Naive thymus-derived CD4-positive, alpha-beta T cell (primary cell): ENCODE data around the gene ADGRL3. TPM values are rescaled to one million over a fixed set of nuclear protein-coding genes. Genes with fewer than 3 reads are reported as not detected.
A peak's percentile ranks its signal among the peaks of the same experiment; 100 is the strongest.

ENCODE experiments used
- ATAC-seq: fragments of 150-1000 bp; cut with Tn5 transposase; 2 replicates; pipeline ENCODE4 v1.10.0; 2021; ENCODE audit warnings: mild to moderate bottlenecking, moderate library complexity
- CTCF ChIA-PET: fragments of 350-600 bp; sonication (Branson Sonifier 250); formaldehyde crosslinking; loops from one replicate; lab custom pipeline; 2021; ENCODE audit warnings: antibody characterized with exemption; lab: Charles Lee
- POLR2A ChIA-PET: fragments of 350-600 bp; sonication (Branson Sonifier 250); formaldehyde crosslinking; loops from one replicate; lab custom pipeline; 2021; ENCODE audit warnings: antibody characterized with exemption, inconsistent platforms; lab: Charles Lee
- DNase-seq, 9 donors: peaks; one replicate each; pipeline versions ENCODE4 v3.0.0 to v3.0.0-alpha.2; 2020 to 2022; ENCODE audit warnings: mixed read lengths in 1 of 9
- H3K27ac ChIP-seq: one replicate; pipeline ENCODE4 v1.7.0; 2013; ENCODE audit warnings: mild to moderate bottlenecking, low read depth, low read length, moderate library complexity
- H3K27me3 ChIP-seq, 2 donors: one replicate each; pipeline ENCODE4 v1.7.0; 2013; ENCODE audit warnings: low read length in 2 of 2, mild to moderate bottlenecking in 2 of 2, moderate library complexity in 2 of 2; ENCODE audit not compliant: control insufficient read depth in 2 of 2, insufficient read depth in 2 of 2
- H3K36me3 ChIP-seq, 3 experiments: 1 replicate in 2 of 3; 2 replicates in 1 of 3; pipeline ENCODE4 v1.7.0; 2013; ENCODE audit warnings: low read length in 3 of 3, mild to moderate bottlenecking in 3 of 3, moderate library complexity in 1 of 3; ENCODE audit not compliant: insufficient read depth in 3 of 3, control insufficient read depth in 2 of 3
- H3K4me1 ChIP-seq, 2 donors: one replicate each; pipeline ENCODE4 v1.7.0; 2013; ENCODE audit warnings: low read length in 2 of 2, mild to moderate bottlenecking in 2 of 2, moderate library complexity in 1 of 2; ENCODE audit not compliant: control insufficient read depth in 2 of 2, insufficient read depth in 2 of 2
- H3K4me3 ChIP-seq: 2 replicates; pipeline ENCODE4 v1.7.0; 2013; ENCODE audit warnings: mild to moderate bottlenecking, low read length
- H3K9me3 ChIP-seq, 3 experiments: 1 replicate in 2 of 3; 2 replicates in 1 of 3; pipeline ENCODE4 v1.7.0; 2013; ENCODE audit warnings: low read length in 3 of 3; ENCODE audit not compliant: control insufficient read depth in 2 of 3
- H3K27ac Mint-ChIP-seq, 9 donors: one replicate each; pipeline ENCODE4 v1.8.0; 2020 to 2022; ENCODE audit warnings: mixed read lengths in 9 of 9, mild to moderate bottlenecking in 8 of 9, moderate library complexity in 5 of 9, inconsistent platforms in 2 of 9
- H3K27me3 Mint-ChIP-seq, 5 donors: one replicate each; pipeline ENCODE4 v1.8.0; 2021 to 2022; ENCODE audit warnings: mixed read lengths in 5 of 5, mild to moderate bottlenecking in 1 of 5
- H3K36me3 Mint-ChIP-seq, 5 donors: one replicate each; pipeline ENCODE4 v1.8.0; 2020 to 2022; ENCODE audit warnings: mixed read lengths in 5 of 5, mild to moderate bottlenecking in 3 of 5, inconsistent platforms in 1 of 5
- H3K4me1 Mint-ChIP-seq, 7 donors: one replicate each; pipeline ENCODE4 v1.8.0; 2020 to 2022; ENCODE audit warnings: mixed read lengths in 7 of 7, mild to moderate bottlenecking in 3 of 7, inconsistent platforms in 1 of 7
- H3K4me3 Mint-ChIP-seq, 10 donors: one replicate each; pipeline ENCODE4 v1.8.0; 2020 to 2022; ENCODE audit warnings: mild to moderate bottlenecking in 10 of 10, mixed read lengths in 10 of 10, moderate library complexity in 6 of 10, inconsistent platforms in 2 of 10
- H3K9me3 Mint-ChIP-seq, 11 donors: one replicate each; pipeline ENCODE4 v1.8.0; 2020 to 2022; ENCODE audit warnings: mixed read lengths in 11 of 11, mild to moderate bottlenecking in 4 of 11, inconsistent platforms in 1 of 11, moderate library complexity in 1 of 11
- intact Hi-C, 2 donors: fragments of 100-400 bp; cut with micrococcal nuclease; formaldehyde crosslinking; loops; one replicate each; pipeline ENCODE4 v1.15.1; 2023
- polyA plus RNA-seq, 2 donors: library from polyadenylated mRNA; unstranded; fragments of 300-500 nt; fragmentation: Illumina TruSeq; gene quantifications; one replicate each; pipeline ENCODE4 v1.2.3, GENCODE V29; 2021
- total RNA-seq, 6 experiments: library from RNA in 5 of 6; stranded (reverse) in 5 of 6; gene quantifications; 1 replicate in 5 of 6; 2 replicates in 1 of 6; pipeline ENCODE4 v1.2.3 and lab custom pipeline; 2021 to 2026

ADGRL3 gene
- total and polyA plus RNA-seq, 7 experiments from 2014 or later: not detected

DNA sequence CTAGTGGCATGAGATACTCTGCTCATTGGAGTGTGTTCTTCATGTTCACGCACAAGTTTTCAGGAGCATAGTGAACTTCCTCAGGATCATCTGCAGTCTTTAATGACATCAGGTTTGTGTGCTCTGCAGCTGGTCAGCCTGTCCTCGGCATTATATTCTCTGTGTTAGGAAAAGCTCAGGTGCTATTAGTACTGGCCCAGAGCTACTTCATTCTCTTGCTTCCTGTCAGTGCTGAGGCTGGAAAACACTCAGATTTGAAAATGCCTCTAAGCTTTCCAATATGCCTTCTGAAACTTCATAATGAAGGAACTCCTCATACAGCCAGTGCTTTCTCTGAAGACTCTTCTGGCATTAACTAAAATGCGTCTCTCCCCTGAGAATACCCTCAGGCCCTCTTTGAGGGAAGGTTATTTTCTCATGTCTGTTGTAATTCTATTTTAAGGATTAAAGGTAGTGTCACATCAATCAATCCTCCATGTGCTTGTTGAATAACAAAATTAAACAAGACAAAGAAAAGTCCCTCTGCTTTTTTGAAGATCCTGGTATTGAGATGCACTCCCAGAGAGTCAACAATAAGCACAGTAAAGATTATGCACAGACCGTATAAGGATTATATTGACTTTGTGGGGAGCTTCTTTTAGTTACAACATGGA, 666.4 kb downstream of the ADGRL3 start:
- no peaks in the 10 kb centered on the region for H3K4me1 ChIP-seq
- intact Hi-C loops: no loop called here
- Mint-ChIP-seq H3K4me3 (no peak overlapping the region), H3K27ac (no peak overlapping the region), H3K27me3 (no peaks in the 10 kb centered on the region), H3K4me1 (no peaks in the 10 kb centered on the region), H3K9me3 (peaks cover 0 to 20% (median 2%) of the 10 kb centered on the region in 11 donors), H3K36me3 (no peaks in the 10 kb centered on the region)
- DNase-seq (no peak), ATAC-seq (no peak)
- CTCF ChIA-PET: interaction anchor here (0.7 kb wide), 1 partner anchor 1703 kb away, joined by 3 read pairs; no protein-coding TSS in a partner anchor
- H3K36me3 ChIP-seq: no peaks in the 10 kb centered on the region
- no peaks in the 10 kb centered on the region for H3K9me3 ChIP-seq
- no peak overlapping the region for H3K27ac ChIP-seq
- no peak overlapping the region for H3K4me3 ChIP-seq
- POLR2A ChIA-PET: no interaction called here
- no peaks in the 10 kb centered on the region for H3K27me3 ChIP-seq

DNA sequence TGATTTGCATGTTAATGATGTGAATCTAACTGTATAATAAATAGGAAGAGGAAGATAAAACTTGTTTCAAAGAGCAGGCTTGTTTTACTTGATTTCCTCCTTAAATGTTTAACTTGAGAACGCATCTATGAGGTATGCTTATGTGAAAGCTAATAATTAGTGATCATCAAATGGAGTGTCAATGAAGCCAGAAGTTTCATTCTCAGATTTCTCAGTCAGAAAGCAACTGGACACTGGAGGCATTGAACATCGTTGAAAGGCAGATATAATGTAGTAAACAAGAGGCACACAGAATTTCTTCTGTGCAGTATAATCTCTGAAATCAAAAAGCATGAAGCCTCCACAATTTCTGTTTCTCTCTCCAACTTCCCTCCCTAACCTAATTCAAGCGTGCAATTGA, 672.9 kb downstream of the ADGRL3 start:
- Mint-ChIP-seq H3K36me3 (no peaks in the 10 kb centered on the region), H3K4me1 (peaks cover 0 to 3% (median 0%) of the 10 kb centered on the region in 7 donors), H3K27me3 (no peaks in the 10 kb centered on the region), H3K27ac (no peak overlapping the region), H3K9me3 (peaks cover 1 to 26% (median 8%) of the 10 kb centered on the region in 11 donors), H3K4me3 (no peak overlapping the region)
- no peak for ATAC-seq
- ChIA-PET CTCF (no interaction called here), POLR2A (no interaction called here)
- no peaks in the 10 kb centered on the region for H3K36me3 ChIP-seq
- no peak for DNase-seq
- H3K4me3 ChIP-seq: no peak overlapping the region
- H3K4me1 ChIP-seq: no peaks in the 10 kb centered on the region
- H3K27ac ChIP-seq: no peak overlapping the region
- H3K9me3 ChIP-seq: no peaks in the 10 kb centered on the region
- no peaks in the 10 kb centered on the region for H3K27me3 ChIP-seq
- intact Hi-C loops: loop anchor here in 1 of 2 donors (10.0 kb wide), 1 partner anchor 62 kb away; no protein-coding TSS in a partner anchor

DNA sequence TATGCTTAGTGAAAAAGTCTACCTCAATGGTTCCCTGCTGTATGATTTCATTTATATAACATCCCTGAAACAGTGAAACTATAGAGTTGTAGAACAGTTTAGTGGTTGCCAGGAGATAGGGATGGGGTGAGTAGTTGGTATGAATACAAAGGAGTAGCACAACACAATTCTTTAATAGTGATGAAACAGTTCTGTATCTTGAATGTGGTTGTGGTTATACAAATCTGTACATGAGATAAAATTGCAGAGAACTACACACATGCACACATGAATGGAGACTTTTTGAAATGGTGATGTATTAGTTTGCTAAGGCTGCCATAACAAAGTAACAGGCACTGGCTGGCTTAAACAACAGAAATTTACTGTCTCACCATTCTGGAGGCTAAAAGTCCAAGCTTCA, 677.1 kb downstream of the ADGRL3 start:
- ATAC-seq (no peak), DNase-seq (no peak)
- peaks cover 1 to 17% (median 9%) of the 10 kb centered on the region in 11 donors for H3K9me3 Mint-ChIP-seq
- intact Hi-C loops: loop anchor here in 1 of 2 donors (10.0 kb wide), 1 partner anchor 58 kb away; no protein-coding TSS in a partner anchor
- POLR2A ChIA-PET: no interaction called here
- no peaks in the 10 kb centered on the region for H3K4me1 ChIP-seq
- H3K9me3 ChIP-seq: no peaks in the 10 kb centered on the region
- H3K27me3 ChIP-seq: no peaks in the 10 kb centered on the region
- H3K36me3 ChIP-seq: no peaks in the 10 kb centered on the region
- H3K27ac ChIP-seq: no peak overlapping the region
- H3K27me3 Mint-ChIP-seq: no peaks in the 10 kb centered on the region
- CTCF ChIA-PET: no interaction called here
- no peak overlapping the region for H3K4me3 ChIP-seq
- H3K27ac Mint-ChIP-seq: no peak overlapping the region
- H3K4me3 Mint-ChIP-seq: no peak overlapping the region
- H3K4me1 Mint-ChIP-seq: peaks cover 0 to 3% (median 0%) of the 10 kb centered on the region in 7 donors
- no peaks in the 10 kb centered on the region for H3K36me3 Mint-ChIP-seq

DNA sequence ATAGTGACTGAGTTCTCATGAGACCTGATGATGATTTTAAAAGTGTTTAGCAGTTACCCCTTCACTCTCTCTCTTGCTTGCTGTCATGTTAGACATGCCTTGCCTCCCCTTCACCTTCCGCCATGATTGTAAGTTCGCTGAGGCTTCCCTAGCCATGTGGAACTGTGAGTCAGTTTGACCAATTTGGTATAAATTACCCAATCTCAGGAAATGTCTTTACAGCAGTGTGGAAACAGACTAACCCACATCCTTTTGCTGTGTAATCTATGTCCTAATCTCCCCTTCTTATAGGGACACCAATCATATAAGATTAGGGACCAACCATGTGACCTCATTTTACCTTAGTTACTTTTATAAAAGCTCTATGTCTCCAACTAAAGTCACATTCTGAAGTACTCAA, 677.8 kb downstream of the ADGRL3 start:
- H3K27me3 ChIP-seq: no peaks in the 10 kb centered on the region
- no peaks in the 10 kb centered on the region for H3K9me3 ChIP-seq
- Mint-ChIP-seq H3K4me3 (no peak overlapping the region), H3K27ac (no peak overlapping the region), H3K36me3 (no peaks in the 10 kb centered on the region), H3K27me3 (no peaks in the 10 kb centered on the region), H3K4me1 (peaks cover 0 to 3% (median 0%) of the 10 kb centered on the region in 7 donors), H3K9me3 (peaks cover 4 to 24% (median 9%) of the 10 kb centered on the region in 11 donors)
- H3K4me3 ChIP-seq: no peak overlapping the region
- ChIA-PET POLR2A (no interaction called here), CTCF (interaction anchor here (0.6 kb wide), 1 partner anchor 53 kb away, joined by 3 read pairs; no protein-coding TSS in a partner anchor)
- no peaks in the 10 kb centered on the region for H3K4me1 ChIP-seq
- no peaks in the 10 kb centered on the region for H3K36me3 ChIP-seq
- H3K27ac ChIP-seq: no peak overlapping the region
- intact Hi-C loops: loop anchor here in 1 of 2 donors (10.0 kb wide), 1 partner anchor 57 kb away; no protein-coding TSS in a partner anchor
- DNase-seq: no peak
- ATAC-seq: peak; percentile 20

DNA sequence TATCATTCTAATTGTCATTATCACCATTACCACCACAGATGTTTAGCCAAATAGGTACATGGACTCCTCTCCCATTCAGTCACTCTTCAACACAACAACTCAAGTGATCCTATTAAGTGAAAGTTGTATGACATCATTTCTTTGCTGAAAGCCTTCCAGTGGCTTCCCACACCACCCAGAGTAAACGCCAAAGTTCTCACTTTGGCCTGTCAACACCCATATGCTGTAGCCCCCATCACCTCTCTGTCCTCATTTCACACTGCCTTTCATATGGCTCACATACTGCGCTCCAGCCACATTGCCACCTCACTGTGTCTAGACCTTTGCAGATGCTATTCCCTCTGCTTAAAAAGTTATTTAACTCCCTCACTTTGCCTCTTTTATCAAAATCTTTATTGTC, 682.3 kb downstream of the ADGRL3 start:
- CTCF ChIA-PET: no interaction called here
- intact Hi-C loops: no loop called here
- DNase-seq (no peak), ATAC-seq (no peak)
- no peaks in the 10 kb centered on the region for H3K36me3 Mint-ChIP-seq
- peaks cover 0 to 3% (median 0%) of the 10 kb centered on the region in 7 donors for H3K4me1 Mint-ChIP-seq
- no peak overlapping the region for H3K4me3 Mint-ChIP-seq
- no peaks in the 10 kb centered on the region for H3K9me3 ChIP-seq
- no peaks in the 10 kb centered on the region for H3K27me3 ChIP-seq
- H3K27ac ChIP-seq: no peak overlapping the region
- H3K27ac Mint-ChIP-seq: no peak overlapping the region
- no peaks in the 10 kb centered on the region for H3K36me3 ChIP-seq
- POLR2A ChIA-PET: no interaction called here
- H3K4me1 ChIP-seq: no peaks in the 10 kb centered on the region
- H3K9me3 Mint-ChIP-seq: peaks cover 0 to 23% (median 4%) of the 10 kb centered on the region in 11 donors
- no peak overlapping the region for H3K4me3 ChIP-seq
- H3K27me3 Mint-ChIP-seq: no peaks in the 10 kb centered on the region

DNA sequence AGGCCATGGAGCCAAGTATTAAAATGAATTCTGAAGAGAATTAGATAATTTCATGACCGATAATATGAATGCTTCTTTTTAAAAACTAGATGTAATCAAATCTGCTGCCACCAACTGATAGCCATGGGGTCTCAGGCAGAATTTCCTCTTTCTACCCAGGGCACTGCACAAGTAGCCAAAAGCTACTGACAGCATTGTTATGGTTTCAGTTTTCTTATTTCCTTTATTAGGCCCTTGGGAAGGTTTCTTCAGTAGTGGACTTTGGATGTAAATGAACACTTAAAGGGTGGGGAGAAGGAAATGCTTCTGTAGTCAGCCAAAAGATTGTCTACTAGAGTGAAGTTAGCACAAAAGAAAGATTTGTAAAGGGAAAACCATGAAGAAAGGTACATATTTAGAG, 686.0 kb downstream of the ADGRL3 start:
- Mint-ChIP-seq H3K4me3 (peak overlapping the region in 1 of 10 donors; percentile 37), H3K4me1 (no peaks in the 10 kb centered on the region), H3K27me3 (no peaks in the 10 kb centered on the region), H3K36me3 (no peaks in the 10 kb centered on the region), H3K27ac (no peak overlapping the region), H3K9me3 (peaks cover 0 to 25% (median 3%) of the 10 kb centered on the region in 11 donors)
- Histone ChIP-seq H3K27ac (no peak overlapping the region), H3K27me3 (no peaks in the 10 kb centered on the region), H3K4me1 (no peaks in the 10 kb centered on the region), H3K4me3 (no peak overlapping the region), H3K9me3 (no peaks in the 10 kb centered on the region), H3K36me3 (no peaks in the 10 kb centered on the region)
- DNase-seq (no peak), ATAC-seq (no peak)
- POLR2A ChIA-PET: no interaction called here
- intact Hi-C loops: no loop called here
- CTCF ChIA-PET: no interaction called here

DNA sequence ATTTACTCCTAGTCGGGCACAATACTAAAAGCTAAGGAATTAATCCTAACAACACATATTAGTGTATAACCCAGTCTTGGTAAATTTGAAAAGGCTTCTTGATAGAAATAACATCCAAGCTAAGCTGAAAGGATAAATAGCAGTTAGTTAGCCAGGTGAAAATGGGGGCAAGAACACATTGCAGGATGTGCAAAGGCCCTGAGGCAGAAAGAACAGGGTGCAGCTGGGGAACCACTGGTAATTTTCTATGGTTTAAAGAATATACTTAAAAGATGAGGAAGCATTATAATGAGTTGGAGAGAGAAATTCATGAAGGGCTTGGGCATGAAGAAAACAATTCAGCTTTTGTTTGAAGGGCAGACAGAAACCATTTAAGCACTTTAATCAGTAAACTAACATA, 689.0 kb downstream of the ADGRL3 start:
- peaks cover 0 to 16% (median 1%) of the 10 kb centered on the region in 11 donors for H3K9me3 Mint-ChIP-seq
- H3K4me1 Mint-ChIP-seq: no peaks in the 10 kb centered on the region
- H3K4me3 ChIP-seq: no peak overlapping the region
- H3K27ac Mint-ChIP-seq: no peak overlapping the region
- intact Hi-C loops: no loop called here
- H3K4me3 Mint-ChIP-seq: no peak overlapping the region
- H3K9me3 ChIP-seq: no peaks in the 10 kb centered on the region
- no peak overlapping the region for H3K27ac ChIP-seq
- no peaks in the 10 kb centered on the region for H3K36me3 Mint-ChIP-seq
- H3K27me3 ChIP-seq: no peaks in the 10 kb centered on the region
- ATAC-seq: no peak
- H3K27me3 Mint-ChIP-seq: no peaks in the 10 kb centered on the region
- POLR2A ChIA-PET: no interaction called here
- CTCF ChIA-PET: no interaction called here
- DNase-seq: no peak
- H3K4me1 ChIP-seq: no peaks in the 10 kb centered on the region
- no peaks in the 10 kb centered on the region for H3K36me3 ChIP-seq
